Stimulated activated naive CD8-positive, alpha-beta T cell treated with anti-CD3 and anti-CD28 coated beads, Interleukin-15, Interleukin-2, amounts not matched to agents 100 U/mL and 50 U/mL, for 24 hours (primary cell): ENCODE data around the gene NRARP.

Experiments used
- ATAC-seq: fragments of 150-1000 bp; cut with Tn5 transposase; one replicate; pipeline ENCODE4 v1.10.0; 2021
- DNase-seq: peaks from one replicate; pipeline ENCODE4 v3.0.0; 2021

Gene NRARP

GRCh38 chr9:137298401-137299202 lies 3.5 kb downstream of the NRARP start:
- DNase-seq (no peak), ATAC-seq (no peak)

GRCh38 chr9:137297966-137298365 lies 4.1 kb downstream of the NRARP start:
- peak; percentile 2 for DNase-seq
- ATAC-seq, result no peak

GRCh38 chr9:137296670-137297664 lies 5.1 kb downstream of the NRARP start:
- DNase-seq (no peak), ATAC-seq (no peak)

- no peak for ATAC-seq
- no peak for DNase-seq
These were observed 6.0 kb downstream of the NRARP start for GRCh38 chr9:137295849-137296669.

GRCh38 chr9:137295238-137295811 lies 6.7 kb downstream of the NRARP start:
- DNase-seq, result peak; percentile 71
- peak; percentile 78 for ATAC-seq

GRCh38 chr9:137294681-137295237 lies 7.3 kb downstream of the NRARP start:
- ATAC-seq, result peak; percentile 17
- DNase-seq, result no peak

GRCh38 chr9:137294091-137294680 lies 7.9 kb downstream of the NRARP start:
- ATAC-seq (peak; percentile 53), DNase-seq (no peak)

- ATAC-seq (no peak), DNase-seq (no peak)
These were observed 8.5 kb downstream of the NRARP start for GRCh38 chr9:137293482-137294090.

- no peak for DNase-seq
- no peak for ATAC-seq
These were observed 9.0 kb downstream of the NRARP start for GRCh38 chr9:137293094-137293481.

- DNase-seq (no peak), ATAC-seq (peak; percentile 59)
These were observed 15.1 kb downstream of the NRARP start for GRCh38 chr9:137286975-137287383.

- no peak for ATAC-seq
- DNase-seq, result no peak
These were observed 20.5 kb downstream of the NRARP start for GRCh38 chr9:137281345-137282116.

GRCh38 chr9:137280474-137281344 lies 21.4 kb downstream of the NRARP start:
- ATAC-seq (no peak), DNase-seq (no peak)

- no peak for DNase-seq
- no peak for ATAC-seq
These were observed 22.2 kb downstream of the NRARP start for GRCh38 chr9:137279741-137280473.

- ATAC-seq (no peak), DNase-seq (no peak)
These were observed 23.1 kb downstream of the NRARP start for GRCh38 chr9:137278721-137279711.

GRCh38 chr9:137278061-137278701 lies 23.9 kb downstream of the NRARP start:
- ATAC-seq, result no peak
- no peak for DNase-seq

GRCh38 chr9:137277329-137278041 lies 24.6 kb downstream of the NRARP start, which contains the start of gene TOR4A:
TSS of gene TOR4A (plus strand) at chr9:137277726. CDS start at chr9:137278690, 964 bp downstream.
- ATAC-seq (peak; percentile 67), DNase-seq (peak; percentile 68)
